Karpas-422 (cell line): ENCODE measurements around the gene RSPO4. TPM values are rescaled to one million over a fixed set of nuclear protein-coding genes. Genes with fewer than 3 reads are reported as not detected.

ENCODE experiments used
- DNase-seq: peaks from one replicate; pipeline ENCODE4 v3.0.0-alpha.2; 2015
- H2AFZ ChIP-seq: fragments of 200-600 bp; sonication (generic); 2 replicates; pipeline ENCODE4 v1.6.1; 2014; ENCODE audit warnings: antibody characterized with exemption, low read length, mixed read lengths
- H3K27ac ChIP-seq: fragments of 200-600 bp; sonication (generic); 2 replicates; pipeline ENCODE4 v1.5.1; 2014; ENCODE audit warnings: mild to moderate bottlenecking, low read length, moderate library complexity
- H3K27me3 ChIP-seq: fragments of 200-600 bp; sonication (generic); 2 replicates; pipeline ENCODE4 v1.6.1; 2014; ENCODE audit warnings: low read length, mixed read lengths
- H3K36me3 ChIP-seq: fragments of 200-600 bp; sonication (generic); 2 replicates; pipeline ENCODE4 v1.6.1; 2014; ENCODE audit warnings: low read length, mixed read lengths; ENCODE audit not compliant: insufficient read depth
- H3K4me1 ChIP-seq: fragments of 200-600 bp; sonication (generic); 2 replicates; pipeline ENCODE4 v1.6.1; 2014; ENCODE audit warnings: mild to moderate bottlenecking, low read length, mixed read lengths
- H3K4me2 ChIP-seq: fragments of 200-600 bp; sonication (generic); 2 replicates; pipeline ENCODE4 v1.6.1; 2014; ENCODE audit warnings: low read length, low read depth, mild to moderate bottlenecking; ENCODE audit not compliant: poor library complexity, severe bottlenecking
- H3K4me3 ChIP-seq: fragments of 200-600 bp; sonication (generic); 2 replicates; pipeline ENCODE4 v1.5.1; 2014; ENCODE audit warnings: mild to moderate bottlenecking, antibody characterized with exemption, low read length, mixed read lengths
- H3K79me2 ChIP-seq: fragments of 200-600 bp; sonication (generic); 2 replicates; pipeline ENCODE4 v1.6.1; 2014; ENCODE audit warnings: mild to moderate bottlenecking, low read length, mixed read lengths
- H3K9ac ChIP-seq: fragments of 200-600 bp; sonication (generic); 2 replicates; pipeline ENCODE4 v1.6.0; 2014; ENCODE audit warnings: low read length
- H3K9me2 ChIP-seq: fragments of 200-600 bp; sonication (generic), shearing (Covaris generic); replicated peaks from 2 replicates; pipeline ENCODE4 v1.6.0; 2014; ENCODE audit warnings: mild to moderate bottlenecking, low read length, moderate library complexity; ENCODE audit not compliant: insufficient read depth
- H3K9me3 ChIP-seq: fragments of 300-700, 200-600 bp; sonication (generic); 2 replicates; pipeline ENCODE4 v1.6.1; 2014; ENCODE audit warnings: low read length, mixed read lengths
- H4K20me1 ChIP-seq: fragments of 200-600 bp; sonication (generic); 2 replicates; pipeline ENCODE4 v1.6.1; 2014; ENCODE audit warnings: mild to moderate bottlenecking, antibody characterized with exemption, low read length, low read depth; ENCODE audit not compliant: insufficient read depth
- total RNA-seq: library from RNA; depleted of rRNA; stranded (reverse); fragments of >200 nt; shearing (Covaris generic); gene quantifications from 2 replicates; pipeline ENCODE4 v1.2.3, GENCODE V29; 2014; ENCODE audit warnings: low replicate concordance

Gene RSPO4
- total RNA-seq, 1 experiment from 2014 or later: not detected

- H2AFZ ChIP-seq: no peak overlapping the region
- no peaks in the 10 kb centered on the region for H3K36me3 ChIP-seq
- DNase-seq: no peak
- H3K27me3 ChIP-seq: no peaks in the 10 kb centered on the region
- H4K20me1 ChIP-seq: no peaks in the 10 kb centered on the region
- no peaks in the 10 kb centered on the region for H3K9me2 ChIP-seq
- no peak overlapping the region for H3K4me3 ChIP-seq
- no peak overlapping the region for H3K4me2 ChIP-seq
- H3K4me1 ChIP-seq: no peaks in the 10 kb centered on the region
- H3K9me3 ChIP-seq: no peaks in the 10 kb centered on the region
- H3K27ac ChIP-seq: no peak overlapping the region
- no peaks in the 10 kb centered on the region for H3K79me2 ChIP-seq
- no peak overlapping the region for H3K9ac ChIP-seq
These were observed 81.0 kb downstream of the RSPO4 start for GRCh38 chr20:921068-921467.

- Histone ChIP-seq H3K9me2 (no peaks in the 10 kb centered on the region), H3K9ac (no peak overlapping the region), H3K4me2 (no peak overlapping the region), H3K79me2 (no peaks in the 10 kb centered on the region), H3K9me3 (no peaks in the 10 kb centered on the region), H3K36me3 (no peaks in the 10 kb centered on the region), H4K20me1 (no peaks in the 10 kb centered on the region), H3K4me1 (no peaks in the 10 kb centered on the region), H3K4me3 (no peak overlapping the region), H2AFZ (no peak overlapping the region), H3K27me3 (no peaks in the 10 kb centered on the region), H3K27ac (no peak overlapping the region)
- DNase-seq: no peak
These were observed 81.8 kb downstream of the RSPO4 start for GRCh38 chr20:920311-920710.

GRCh38 chr20:919491-919916 lies 82.6 kb downstream of the RSPO4 start:
- Histone ChIP-seq H3K4me1 (no peaks in the 10 kb centered on the region), H3K27ac (no peak overlapping the region), H3K79me2 (no peaks in the 10 kb centered on the region), H4K20me1 (no peaks in the 10 kb centered on the region), H3K4me2 (no peak overlapping the region), H3K4me3 (no peak overlapping the region), H2AFZ (no peak overlapping the region), H3K9ac (no peak overlapping the region), H3K27me3 (no peaks in the 10 kb centered on the region), H3K36me3 (no peaks in the 10 kb centered on the region), H3K9me3 (no peaks in the 10 kb centered on the region), H3K9me2 (no peaks in the 10 kb centered on the region)
- no peak for DNase-seq

GRCh38 chr20:917416-917815 lies 84.7 kb downstream of the RSPO4 start:
- H3K9ac ChIP-seq: no peak overlapping the region
- no peaks in the 10 kb centered on the region for H3K4me1 ChIP-seq
- no peaks in the 10 kb centered on the region for H3K36me3 ChIP-seq
- no peaks in the 10 kb centered on the region for H3K9me3 ChIP-seq
- no peaks in the 10 kb centered on the region for H3K27me3 ChIP-seq
- no peaks in the 10 kb centered on the region for H3K79me2 ChIP-seq
- H3K4me2 ChIP-seq: no peak overlapping the region
- no peak overlapping the region for H3K4me3 ChIP-seq
- no peaks in the 10 kb centered on the region for H4K20me1 ChIP-seq
- H2AFZ ChIP-seq: no peak overlapping the region
- no peak for DNase-seq
- no peak overlapping the region for H3K27ac ChIP-seq
- no peaks in the 10 kb centered on the region for H3K9me2 ChIP-seq

- Histone ChIP-seq H3K4me2 (no peak overlapping the region), H3K9ac (no peak overlapping the region), H3K4me3 (no peak overlapping the region), H3K79me2 (no peaks in the 10 kb centered on the region), H4K20me1 (no peaks in the 10 kb centered on the region), H3K9me2 (no peaks in the 10 kb centered on the region), H2AFZ (no peak overlapping the region), H3K9me3 (no peaks in the 10 kb centered on the region), H3K27me3 (no peaks in the 10 kb centered on the region), H3K36me3 (no peaks in the 10 kb centered on the region), H3K27ac (no peak overlapping the region), H3K4me1 (no peaks in the 10 kb centered on the region)
- DNase-seq: no peak
These were observed 85.3 kb downstream of the RSPO4 start for GRCh38 chr20:916825-917224.

GRCh38 chr20:916125-916799 lies 85.8 kb downstream of the RSPO4 start, which contains the start of gene ANGPT4:
Gene ANGPT4, minus strand, starts transcription at chr20:916334. Its CDS starts 120 bp downstream, at chr20:916214.
- Histone ChIP-seq H3K4me1 (no peaks in the 10 kb centered on the region), H3K9ac (no peak within 1 kb of the TSS), H3K36me3 (no peaks in the 10 kb centered on the region), H3K9me3 (no peaks in the 10 kb centered on the region), H3K9me2 (no peaks in the 10 kb centered on the region), H4K20me1 (no peaks in the 10 kb centered on the region), H3K27ac (no peak within 1 kb of the TSS), H3K27me3 (no peaks in the 10 kb centered on the region), H2AFZ (no peak within 1 kb of the TSS), H3K4me3 (no peak within 1 kb of the TSS), H3K4me2 (no peak within 1 kb of the TSS), H3K79me2 (no peaks in the 10 kb centered on the region)
- DNase-seq: no peak

- H3K27me3 ChIP-seq: no peaks in the 10 kb centered on the region
- H3K27ac ChIP-seq: no peak overlapping the region
- no peak overlapping the region for H3K4me2 ChIP-seq
- H3K4me1 ChIP-seq: no peaks in the 10 kb centered on the region
- H3K79me2 ChIP-seq: no peaks in the 10 kb centered on the region
- H2AFZ ChIP-seq: no peak overlapping the region
- DNase-seq: no peak
- no peaks in the 10 kb centered on the region for H3K9me3 ChIP-seq
- no peak overlapping the region for H3K9ac ChIP-seq
- H4K20me1 ChIP-seq: no peaks in the 10 kb centered on the region
- H3K4me3 ChIP-seq: no peak overlapping the region
- H3K9me2 ChIP-seq: no peaks in the 10 kb centered on the region
- no peaks in the 10 kb centered on the region for H3K36me3 ChIP-seq
These were observed 87.2 kb downstream of the RSPO4 start for GRCh38 chr20:914727-915498.

- no peaks in the 10 kb centered on the region for H3K79me2 ChIP-seq
- no peak overlapping the region for H3K9ac ChIP-seq
- no peaks in the 10 kb centered on the region for H3K27me3 ChIP-seq
These were observed 88.7 kb downstream of the RSPO4 start for GRCh38 chr20:913306-913849.

More at GRCh38 chr20:913306-913849, 88.7 kb downstream of the RSPO4 start:
- DNase-seq: no peak
- no peak overlapping the region for H2AFZ ChIP-seq
- no peaks in the 10 kb centered on the region for H4K20me1 ChIP-seq
- no peak overlapping the region for H3K4me2 ChIP-seq
- no peaks in the 10 kb centered on the region for H3K9me2 ChIP-seq
- H3K4me3 ChIP-seq: no peak overlapping the region
- no peaks in the 10 kb centered on the region for H3K9me3 ChIP-seq
- H3K27ac ChIP-seq: no peak overlapping the region
- H3K36me3 ChIP-seq: no peaks in the 10 kb centered on the region
- no peaks in the 10 kb centered on the region for H3K4me1 ChIP-seq
